Activated CD4-positive, alpha-beta T cell treated with anti-CD3 and anti-CD28 coated beads, Interleukin-10, Interleukin-2, amounts not matched to agents 100 ng/mL and 50 ng/mL, durations not matched to agents 16 hours and 8 hours (primary cell): ENCODE results near the gene ATP6V1F.

Experiments
- DNase-seq: peaks from one replicate; pipeline ENCODE4 v3.0.0-alpha.2; 2020

Gene ATP6V1F

DNA sequence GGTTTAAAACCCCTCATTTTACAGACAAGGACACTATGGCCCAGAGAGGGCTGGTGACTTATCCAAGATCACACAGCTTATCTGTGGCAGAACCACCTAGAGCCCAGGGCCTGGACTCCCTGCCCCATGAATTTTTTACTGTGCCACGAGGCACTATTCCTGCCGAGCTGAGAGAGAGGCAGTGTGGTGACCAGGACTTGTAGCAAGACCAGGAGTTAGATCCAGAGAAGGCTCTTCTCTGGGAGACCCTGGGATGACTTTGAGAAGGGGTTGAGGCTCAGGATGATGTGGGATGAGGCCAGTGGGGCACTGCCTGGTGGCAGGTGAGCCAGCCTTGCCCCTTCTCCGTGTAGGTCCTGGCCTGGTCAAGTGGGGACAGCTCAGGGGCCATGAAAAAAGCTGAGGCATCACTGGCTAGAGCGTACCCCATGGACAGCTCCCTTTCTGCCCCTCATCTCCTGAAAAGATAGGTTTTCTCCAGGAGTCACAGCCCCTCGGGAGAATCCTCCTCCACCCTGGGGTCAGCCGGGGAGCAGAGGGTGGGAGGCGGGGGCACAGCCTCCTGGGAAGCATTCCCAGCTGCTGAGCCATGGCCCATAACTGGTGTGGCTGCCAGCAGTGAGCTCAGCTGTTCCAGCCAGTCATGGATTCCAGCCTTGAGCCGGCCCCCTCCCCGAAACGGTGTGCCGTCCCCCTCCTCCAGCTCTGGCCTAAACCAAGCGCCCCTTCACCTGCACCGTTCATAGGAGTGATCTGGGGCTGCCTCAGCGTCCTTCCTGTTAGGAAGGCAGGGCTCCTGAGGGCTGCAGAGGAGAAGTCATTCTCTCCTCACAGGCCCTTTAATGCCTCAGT is 26.6 kb upstream of the ATP6V1F start:
- no peak for DNase-seq

DNA sequence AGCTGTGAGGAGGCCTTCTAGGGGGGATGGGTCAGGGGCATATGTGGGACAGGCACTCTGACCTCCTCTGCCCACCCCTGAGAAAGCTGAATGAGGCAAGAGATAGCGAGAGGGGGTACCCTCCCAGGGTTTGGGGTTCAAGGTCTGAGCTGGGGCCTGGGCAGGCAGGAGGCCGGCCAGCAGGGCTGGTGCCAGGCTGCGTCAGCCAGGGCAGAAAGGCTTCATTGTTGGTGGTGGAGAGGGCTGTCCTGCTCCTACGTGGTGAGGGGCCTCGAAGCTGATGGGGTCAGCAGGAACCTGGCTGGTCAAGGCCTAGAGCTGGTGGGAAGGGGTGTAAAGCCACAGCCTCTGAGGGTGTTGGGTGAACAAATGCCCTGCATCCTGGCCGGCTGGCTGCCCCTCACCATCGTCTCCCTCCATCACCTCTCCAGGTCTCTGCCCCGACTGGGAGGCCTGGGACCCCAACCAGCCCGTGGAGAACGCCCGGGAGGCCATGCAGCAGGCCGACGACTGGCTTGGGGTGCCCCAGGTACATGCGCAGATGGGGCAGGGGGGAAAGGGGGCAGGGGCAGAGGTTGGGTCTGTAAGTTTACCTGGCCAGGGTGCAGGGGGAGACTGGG is 25.8 kb upstream of the ATP6V1F start:
- DNase-seq: no peak

DNA sequence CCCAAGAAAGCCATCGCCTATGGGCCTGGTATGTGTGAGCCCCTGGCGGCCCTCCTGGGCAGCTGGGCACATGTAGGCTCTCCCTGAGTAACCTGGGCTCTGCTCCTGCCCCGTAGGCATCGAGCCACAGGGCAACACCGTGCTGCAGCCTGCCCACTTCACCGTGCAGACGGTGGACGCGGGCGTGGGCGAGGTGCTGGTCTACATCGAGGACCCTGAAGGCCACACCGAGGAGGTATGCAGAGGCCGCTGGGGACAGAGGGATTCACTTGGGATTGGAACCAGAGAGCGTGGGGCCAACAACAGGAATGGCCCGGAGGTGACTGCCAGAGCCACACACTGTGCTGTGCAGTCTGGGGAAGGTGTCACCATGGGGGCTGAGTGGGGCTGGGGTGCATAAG is 25.1 kb upstream of the ATP6V1F start:
- DNase-seq: no peak

DNA sequence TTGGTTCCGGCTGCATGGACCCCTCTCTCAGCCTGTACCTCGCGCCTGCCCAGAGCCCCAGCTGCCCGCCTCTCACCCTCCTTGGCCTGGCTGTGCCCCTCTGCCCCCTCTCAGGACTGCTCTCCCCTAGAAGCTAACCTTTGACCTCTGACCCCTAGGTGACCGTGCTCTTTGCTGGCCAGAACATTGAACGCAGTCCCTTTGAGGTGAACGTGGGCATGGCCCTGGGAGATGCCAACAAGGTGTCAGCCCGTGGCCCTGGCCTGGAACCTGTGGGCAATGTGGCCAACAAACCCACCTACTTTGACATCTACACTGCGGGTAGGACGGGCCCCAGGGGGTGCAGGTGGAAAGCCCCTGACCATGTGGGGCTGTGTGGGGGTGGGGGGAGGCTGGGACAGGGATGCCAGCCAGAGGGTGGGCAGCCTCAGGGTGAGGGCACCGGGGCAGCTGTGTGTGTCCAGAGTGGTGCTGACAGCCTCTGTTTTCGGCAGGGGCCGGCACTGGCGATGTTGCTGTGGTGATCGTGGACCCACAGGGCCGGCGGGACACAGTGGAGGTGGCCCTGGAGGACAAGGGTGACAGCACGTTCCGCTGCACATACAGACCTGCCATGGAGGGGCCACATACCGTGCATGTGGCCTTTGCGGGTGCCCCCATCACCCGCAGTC is 24.4 kb upstream of the ATP6V1F start:
- no peak for DNase-seq

DNA sequence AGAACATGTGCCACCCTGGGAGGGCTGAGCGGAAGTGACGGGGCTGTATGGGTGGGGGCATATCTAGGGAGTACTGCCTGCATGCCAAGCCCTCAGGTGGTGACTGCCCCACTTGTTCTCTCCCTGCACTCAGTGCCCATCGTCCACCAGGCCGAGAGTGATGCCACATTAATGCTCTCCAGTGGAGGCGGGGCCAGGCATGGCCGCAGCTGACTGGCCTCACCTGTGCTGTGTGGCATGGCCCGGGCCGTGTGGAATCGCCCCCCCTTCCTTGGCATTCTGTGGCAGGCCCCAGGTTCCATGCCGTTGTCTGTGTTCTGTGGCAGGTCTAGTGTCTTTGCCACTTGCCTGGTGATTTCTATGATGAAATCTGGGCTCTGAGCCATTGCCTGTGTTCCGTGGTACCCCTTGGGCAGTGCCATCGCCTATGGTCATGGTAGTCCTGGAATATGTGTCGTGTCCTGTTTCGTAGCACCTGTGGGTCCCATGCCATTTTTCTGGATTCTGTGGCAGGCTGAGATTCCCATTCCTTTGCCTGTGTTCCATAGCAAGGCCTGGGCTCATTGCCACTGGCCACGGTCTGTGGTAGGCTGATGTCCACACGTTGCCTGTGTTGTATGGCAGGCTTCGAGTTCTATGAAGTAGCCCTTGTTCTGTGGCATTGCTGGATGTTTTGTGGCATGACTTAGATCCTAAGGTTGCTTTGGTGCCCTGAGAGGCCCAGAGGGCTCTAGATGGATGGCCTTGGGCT is 23.5 kb upstream of the ATP6V1F start:
- no peak for DNase-seq

DNA sequence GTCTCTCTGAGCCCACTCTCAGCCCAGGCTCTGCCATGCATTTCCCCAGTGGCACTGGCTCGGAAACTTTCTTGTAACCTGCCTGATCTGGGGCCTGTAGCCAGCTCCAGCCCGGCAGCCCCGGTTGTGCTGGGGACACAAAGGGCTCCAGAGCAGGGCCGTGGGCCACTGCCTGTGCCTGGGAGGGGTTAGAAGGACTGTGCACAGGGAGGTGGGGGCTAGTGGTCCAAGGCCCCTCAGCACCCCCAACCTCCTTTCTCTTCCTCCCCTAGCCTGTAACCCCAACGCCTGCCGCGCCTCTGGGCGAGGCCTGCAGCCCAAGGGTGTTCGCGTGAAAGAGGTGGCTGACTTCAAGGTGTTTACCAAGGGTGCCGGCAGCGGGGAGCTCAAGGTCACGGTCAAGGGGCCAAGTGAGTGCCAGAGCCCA is 22.9 kb upstream of the ATP6V1F start:
- no peak for DNase-seq

DNA sequence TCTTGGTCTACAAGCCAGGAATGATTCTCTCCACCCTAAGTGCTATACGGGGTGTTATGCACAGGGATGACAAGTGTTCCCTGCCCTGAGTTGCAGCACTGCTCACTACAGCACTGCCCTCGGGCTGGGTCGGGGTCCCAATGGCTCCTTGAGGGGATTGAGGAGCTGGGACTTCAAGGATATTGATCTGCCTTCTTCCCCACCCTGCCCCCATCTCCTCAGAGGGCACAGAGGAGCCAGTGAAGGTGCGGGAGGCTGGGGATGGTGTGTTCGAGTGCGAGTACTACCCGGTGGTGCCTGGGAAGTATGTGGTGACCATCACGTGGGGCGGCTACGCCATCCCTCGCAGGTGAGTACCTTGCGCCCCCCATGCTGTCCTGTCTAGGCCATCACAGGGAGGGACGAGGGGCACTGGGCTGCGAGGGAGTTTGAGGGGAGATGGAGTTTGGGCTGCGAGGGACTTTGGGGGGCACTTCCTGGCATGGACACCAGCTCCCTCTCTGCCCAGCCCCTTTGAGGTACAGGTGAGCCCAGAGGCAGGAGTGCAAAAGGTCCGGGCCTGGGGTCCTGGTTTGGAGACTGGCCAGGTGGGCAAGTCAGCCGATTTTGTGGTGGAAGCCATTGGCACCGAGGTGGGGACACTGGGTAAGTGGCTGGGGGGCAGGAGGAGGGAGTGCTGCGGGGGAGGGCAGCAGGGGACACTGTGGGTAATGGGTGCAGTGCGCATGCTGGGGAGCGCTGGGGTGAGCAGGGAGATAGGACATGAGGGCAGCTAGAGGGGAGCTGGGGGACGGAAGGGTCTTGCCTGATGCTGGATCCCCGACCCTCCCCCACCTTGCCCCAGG is 22.1 kb upstream of the ATP6V1F start:
- no peak for DNase-seq

DNA sequence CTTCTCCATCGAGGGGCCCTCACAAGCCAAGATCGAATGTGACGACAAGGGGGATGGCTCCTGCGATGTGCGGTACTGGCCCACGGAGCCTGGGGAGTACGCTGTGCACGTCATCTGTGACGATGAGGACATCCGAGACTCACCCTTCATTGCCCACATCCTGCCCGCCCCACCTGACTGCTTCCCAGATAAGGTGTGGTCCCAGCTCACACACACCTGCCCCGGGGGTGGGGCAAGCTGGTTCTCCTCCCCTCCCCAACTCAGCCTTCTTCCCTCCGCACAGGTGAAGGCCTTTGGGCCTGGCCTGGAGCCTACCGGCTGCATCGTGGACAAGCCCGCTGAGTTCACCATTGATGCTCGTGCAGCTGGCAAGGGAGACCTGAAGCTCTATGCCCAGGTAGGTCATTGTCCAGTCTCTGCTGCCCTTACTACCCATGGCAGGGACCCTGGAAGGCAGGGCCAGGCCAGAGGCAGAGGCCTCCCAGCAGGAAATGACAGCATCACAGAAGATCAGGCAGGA is 21.4 kb upstream of the ATP6V1F start:
- no peak for DNase-seq

DNA sequence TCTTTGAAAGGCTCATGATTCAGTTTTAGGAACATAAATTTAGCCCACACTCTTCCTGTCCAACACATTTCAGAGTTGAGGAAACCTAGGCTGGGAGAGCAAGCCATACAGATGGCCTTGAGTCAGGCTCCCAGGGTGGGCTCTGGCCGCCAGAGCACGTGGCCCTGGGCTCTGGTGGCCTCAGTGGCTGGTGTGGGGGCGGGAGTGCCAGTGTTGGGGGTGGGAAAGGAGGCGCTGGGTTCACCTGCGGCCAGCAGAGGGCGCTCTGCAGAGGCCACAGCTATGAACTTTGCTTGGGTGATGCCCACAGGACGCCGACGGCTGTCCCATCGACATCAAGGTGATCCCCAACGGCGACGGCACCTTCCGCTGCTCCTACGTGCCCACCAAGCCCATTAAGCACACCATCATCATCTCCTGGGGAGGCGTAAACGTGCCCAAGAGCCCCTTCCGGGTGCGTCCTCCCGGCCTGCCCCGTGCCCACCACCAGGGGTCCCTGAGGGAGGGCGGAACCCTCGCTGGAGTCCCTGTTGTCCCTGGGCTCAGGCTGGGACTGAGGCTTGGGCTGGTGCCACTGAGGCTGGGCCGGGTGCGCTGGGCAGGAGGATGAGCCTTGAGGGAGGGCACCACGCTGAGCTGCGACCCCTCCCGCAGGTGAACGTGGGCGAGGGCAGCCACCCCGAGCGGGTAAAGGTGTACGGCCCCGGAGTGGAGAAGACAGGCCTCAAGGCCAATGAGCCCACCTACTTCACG is 20.6 kb upstream of the ATP6V1F start:
- peak; percentile 71 for DNase-seq

DNA sequence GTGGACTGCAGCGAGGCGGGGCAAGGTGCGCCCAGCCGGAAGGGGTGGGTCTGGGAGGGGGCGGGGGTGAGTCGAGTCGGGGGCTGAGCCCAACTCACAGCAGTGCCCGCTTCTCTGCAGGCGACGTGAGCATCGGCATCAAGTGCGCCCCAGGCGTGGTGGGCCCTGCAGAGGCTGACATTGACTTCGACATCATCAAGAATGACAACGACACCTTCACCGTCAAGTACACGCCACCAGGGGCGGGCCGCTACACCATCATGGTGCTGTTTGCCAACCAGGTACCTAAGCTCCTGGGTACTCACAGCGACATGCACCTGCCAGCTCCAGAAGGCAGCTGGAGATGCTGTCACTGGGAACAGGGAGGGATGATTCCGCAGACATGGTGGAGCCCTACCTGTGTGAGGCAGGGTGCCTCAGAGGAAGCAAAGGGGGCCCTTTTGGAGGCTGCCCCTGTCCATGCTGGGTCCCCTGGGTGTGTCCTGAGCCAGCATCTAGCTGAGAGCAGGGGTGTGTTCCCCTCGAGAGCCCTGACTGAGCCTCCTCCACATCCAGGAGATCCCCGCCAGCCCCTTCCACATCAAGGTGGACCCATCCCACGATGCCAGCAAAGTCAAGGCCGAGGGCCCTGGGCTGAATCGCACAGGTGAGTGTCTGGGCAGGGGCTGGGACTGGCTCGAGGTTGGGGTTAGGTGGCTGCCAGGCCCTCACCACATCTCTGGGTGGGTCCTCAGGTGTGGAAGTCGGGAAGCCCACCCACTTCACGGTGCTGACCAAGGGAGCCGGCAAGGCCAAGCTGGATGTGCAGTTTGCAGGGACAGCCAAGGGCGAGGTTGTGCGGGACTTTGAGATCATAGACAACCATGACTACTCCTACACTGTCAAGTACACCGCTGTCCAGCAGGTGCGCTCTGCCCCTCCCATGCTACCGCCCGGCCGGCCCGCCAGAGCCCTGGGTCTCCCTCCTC is 19.7 kb upstream of the ATP6V1F start:
- no peak for DNase-seq

DNA sequence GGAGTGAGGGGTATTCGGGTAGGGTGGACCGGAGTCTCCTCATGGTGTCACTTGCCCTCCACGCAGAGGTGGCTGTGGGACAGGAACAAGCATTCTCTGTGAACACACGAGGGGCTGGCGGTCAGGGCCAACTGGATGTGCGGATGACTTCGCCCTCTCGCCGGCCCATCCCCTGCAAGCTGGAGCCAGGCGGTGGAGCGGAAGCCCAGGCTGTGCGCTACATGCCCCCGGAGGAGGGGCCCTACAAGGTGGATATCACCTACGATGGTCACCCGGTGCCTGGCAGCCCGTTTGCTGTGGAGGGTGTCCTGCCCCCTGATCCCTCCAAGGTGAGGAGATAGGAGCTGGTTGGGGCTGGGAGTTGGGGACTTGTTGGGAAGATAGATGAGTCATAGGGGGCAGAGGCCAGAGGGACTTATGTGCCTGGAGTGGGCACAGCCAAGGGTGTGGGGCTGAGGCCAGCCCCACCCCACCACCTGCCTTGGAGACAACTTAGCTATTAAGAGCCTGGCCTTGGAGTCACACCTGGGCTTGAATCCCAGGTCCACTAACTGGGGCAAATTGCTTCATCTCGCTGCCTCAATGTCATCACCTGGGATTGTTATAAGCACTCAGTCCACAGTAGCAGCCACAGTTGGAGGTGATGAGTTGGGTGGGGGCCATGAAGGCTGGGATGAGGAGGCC is 18.6 kb upstream of the ATP6V1F start:
- DNase-seq: no peak

DNA sequence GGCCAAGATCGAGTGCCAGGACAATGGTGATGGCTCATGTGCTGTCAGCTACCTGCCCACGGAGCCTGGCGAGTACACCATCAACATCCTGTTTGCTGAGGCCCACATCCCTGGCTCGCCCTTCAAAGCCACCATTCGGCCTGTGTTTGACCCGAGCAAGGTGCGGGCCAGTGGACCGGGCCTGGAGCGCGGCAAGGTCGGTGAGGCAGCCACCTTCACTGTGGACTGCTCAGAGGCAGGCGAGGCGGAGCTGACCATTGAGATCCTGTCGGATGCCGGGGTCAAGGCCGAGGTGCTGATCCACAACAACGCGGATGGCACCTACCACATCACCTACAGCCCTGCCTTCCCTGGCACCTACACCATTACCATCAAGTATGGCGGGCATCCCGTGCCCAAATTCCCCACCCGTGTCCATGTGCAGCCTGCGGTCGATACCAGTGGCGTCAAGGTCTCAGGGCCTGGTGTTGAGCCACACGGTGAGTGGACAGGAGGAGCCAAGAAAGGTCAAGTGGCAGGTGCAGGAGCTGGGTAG is 17.8 kb upstream of the ATP6V1F start:
- DNase-seq: no peak

DNA sequence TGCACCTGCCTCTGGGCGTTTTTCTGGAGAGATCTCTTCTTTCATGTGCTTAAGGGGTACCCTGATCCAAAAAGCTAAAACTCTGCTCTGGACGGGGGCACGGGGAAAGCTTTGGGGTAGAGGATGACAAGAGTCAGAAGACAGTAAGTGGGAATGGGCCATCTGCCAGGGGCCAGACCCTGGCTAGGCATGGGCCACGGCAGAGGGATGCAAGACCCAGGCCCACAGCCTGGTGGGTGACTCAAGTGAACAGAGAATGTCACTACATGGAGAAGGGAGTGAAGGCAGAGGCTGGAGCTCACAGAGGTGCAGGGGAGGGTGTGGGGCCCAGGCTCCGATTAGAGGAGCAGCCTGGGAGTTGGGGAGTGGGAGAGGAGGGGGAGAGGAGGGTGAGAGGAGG is 17.2 kb upstream of the ATP6V1F start:
- no peak for DNase-seq

DNA sequence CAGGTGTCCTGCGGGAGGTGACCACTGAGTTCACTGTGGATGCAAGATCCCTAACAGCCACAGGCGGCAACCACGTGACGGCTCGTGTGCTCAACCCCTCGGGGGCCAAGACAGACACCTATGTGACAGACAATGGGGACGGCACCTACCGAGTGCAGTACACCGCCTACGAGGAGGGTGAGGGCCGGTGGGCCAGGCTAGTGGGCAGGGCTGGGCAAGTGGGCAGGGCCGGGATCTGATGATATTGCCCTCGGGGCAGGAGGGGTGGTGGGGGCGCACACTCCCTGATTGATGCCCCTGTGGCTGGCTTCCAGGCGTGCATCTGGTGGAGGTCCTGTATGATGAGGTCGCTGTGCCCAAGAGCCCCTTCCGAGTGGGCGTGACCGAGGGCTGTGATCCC is 16.7 kb upstream of the ATP6V1F start:
- no peak for DNase-seq

DNA sequence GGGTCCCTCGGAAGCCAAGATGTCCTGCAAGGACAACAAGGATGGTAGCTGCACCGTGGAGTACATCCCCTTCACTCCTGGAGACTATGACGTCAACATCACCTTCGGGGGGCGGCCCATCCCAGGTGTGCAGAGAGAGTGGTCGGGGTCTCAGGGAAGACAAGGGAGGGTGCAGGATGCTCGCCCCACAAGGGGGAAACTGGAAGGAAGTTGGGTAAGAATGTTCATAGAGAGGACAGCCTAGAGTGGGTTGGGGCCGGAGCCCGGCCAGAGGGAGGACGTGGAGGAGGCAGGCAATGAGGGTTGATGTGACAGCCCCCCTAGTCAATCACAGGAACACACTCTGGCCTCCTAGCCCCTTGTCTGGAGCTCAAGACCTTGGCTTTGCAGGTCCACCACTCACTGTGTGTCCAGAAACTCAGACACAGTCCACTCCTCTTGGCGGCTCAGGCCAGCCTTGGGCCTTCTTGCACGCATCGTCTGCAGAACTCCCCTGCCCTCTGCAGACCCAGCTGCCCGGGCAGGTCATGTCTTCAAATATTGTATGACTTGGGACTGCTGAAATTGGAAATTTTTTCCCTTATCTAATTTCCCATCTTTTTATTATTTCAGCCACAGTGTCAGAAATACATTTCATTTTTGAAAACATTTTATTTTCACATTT is 15.7 kb upstream of the ATP6V1F start:
- DNase-seq: no peak

DNA sequence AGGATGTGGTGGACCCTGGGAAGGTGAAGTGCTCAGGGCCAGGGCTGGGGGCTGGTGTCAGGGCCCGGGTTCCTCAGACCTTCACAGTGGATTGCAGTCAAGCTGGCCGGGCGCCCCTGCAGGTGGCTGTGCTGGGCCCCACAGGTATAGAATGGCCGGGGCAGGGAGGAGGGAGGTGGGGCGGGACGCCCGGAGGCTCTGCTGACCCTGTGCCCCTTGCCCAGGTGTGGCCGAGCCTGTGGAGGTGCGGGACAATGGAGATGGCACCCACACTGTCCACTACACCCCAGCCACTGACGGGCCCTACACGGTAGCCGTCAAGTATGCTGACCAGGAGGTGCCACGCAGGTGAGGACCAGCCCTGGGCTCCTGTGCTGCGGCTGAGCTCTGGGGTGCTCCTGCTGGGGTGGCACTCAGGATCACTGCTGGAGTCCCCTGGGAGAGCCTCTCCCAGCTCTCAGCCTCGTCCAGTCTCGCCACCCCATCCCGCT is 14.9 kb upstream of the ATP6V1F start:
- no peak for DNase-seq

DNA sequence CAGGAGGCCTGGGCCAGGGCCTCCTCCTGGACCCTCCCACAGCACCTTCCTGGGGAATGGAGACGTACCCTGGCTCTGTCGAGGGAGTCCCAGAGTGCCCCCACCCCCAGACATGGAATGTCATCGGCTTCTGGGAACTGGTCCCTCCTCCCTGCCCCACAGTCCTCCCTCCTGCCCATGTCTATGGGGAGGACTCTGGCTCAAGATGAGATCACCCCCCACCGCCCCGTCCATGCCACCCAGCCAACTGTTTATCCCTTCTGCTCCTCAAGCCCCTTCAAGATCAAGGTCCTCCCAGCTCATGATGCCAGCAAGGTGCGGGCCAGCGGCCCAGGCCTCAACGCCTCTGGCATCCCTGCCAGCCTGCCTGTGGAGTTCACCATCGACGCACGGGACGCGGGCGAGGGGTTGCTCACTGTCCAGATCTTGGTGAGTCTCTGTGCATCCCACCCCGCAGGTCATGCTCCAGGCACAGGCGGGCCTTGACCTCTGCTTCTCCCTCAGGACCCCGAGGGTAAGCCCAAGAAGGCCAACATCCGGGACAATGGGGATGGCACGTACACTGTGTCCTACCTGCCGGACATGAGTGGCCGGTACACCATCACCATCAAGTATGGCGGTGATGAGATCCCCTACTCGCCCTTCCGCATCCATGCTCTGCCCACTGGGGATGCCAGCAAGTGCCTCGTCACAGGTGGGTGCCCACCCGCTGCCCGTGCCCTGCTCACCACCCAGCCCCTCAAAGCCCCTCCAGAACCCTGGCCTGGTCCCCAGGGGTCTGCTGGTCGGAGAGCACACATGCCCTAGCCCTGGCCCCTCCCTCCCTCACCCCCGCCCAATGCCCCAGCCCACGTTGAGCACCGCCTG is 14.1 kb upstream of the ATP6V1F start:
- no peak for DNase-seq

DNA sequence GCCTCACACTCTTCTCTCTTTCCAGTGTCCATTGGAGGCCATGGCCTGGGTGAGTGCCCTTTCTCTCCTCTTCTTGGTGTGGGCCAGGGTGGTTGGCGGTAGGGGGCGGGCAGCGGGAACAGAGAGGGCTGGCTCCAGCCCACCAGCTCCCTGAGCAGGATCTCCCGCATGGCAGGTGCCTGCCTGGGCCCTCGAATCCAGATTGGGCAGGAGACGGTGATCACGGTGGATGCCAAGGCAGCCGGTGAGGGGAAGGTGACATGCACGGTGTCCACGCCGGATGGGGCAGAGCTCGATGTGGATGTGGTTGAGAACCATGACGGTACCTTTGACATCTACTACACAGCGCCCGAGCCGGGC is 13.5 kb upstream of the ATP6V1F start:
- no peak for DNase-seq
